ENCODE results near the gene SIX5.

The SIX5 gene

DNA sequence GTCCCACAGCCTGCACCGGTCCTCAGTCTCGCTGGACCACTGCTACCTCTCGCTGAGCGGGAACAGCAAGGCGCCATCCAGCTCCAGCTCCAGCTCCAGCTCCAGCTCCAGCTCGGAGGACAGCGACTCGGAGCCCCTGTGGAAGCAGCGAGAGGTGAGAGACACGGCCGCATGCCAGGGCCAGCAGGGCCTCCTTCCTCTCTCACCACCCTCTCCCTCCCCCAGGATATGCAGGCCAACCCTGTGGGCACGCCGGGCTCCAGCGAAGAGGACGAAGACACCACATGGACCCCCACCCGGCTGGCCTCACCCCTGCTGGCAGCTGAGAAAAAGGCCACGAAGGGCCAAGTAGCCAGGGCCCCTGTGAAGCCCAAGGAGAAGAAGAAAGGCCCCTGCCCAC is 7.3 kb downstream of the SIX5 start:
- H3K9ac ChIP-seq (ENCODE audit: low read depth, low read length, poor library complexity, severe bottlenecking): no peak overlapping the region
- H3K4me2 ChIP-seq (ENCODE audit: low read depth, low read length, poor library complexity, severe bottlenecking): no peak overlapping the region

GRCh38 chr19:45758921-45759320 is 10.1 kb downstream of the SIX5 start:
- Histone ChIP-seq H3K4me2 (ENCODE audit: low read depth, low read length, poor library complexity, severe bottlenecking) (no peak overlapping the region), H3K9me2 (replicated peaks; ENCODE audit: low read depth, low read length) (no peaks in the 10 kb centered on the region), H3K9me3 (ENCODE audit: insufficient read depth, low read depth, low read length) (no peaks in the 10 kb centered on the region), H2AFZ (ENCODE audit: low read length) (no peak overlapping the region), H3K27me3 (ENCODE audit: insufficient read depth, low read length, poor library complexity, severe bottlenecking) (no peaks in the 10 kb centered on the region), H3K4me1 (ENCODE audit: insufficient read depth, low read length, poor library complexity, severe bottlenecking) (no peaks in the 10 kb centered on the region), H3K36me3 (ENCODE audit: insufficient read depth, low read length) (no peaks in the 10 kb centered on the region), H3K9ac (ENCODE audit: low read depth, low read length, poor library complexity, severe bottlenecking) (no peak overlapping the region), H3K79me2 (ENCODE audit: insufficient read depth, low read length) (no peaks in the 10 kb centered on the region), H4K20me1 (ENCODE audit: insufficient read depth, low read length, poor library complexity, severe bottlenecking) (no peaks in the 10 kb centered on the region), H3F3A (ENCODE audit: low read depth) (no peaks in the 10 kb centered on the region), H3K4me3 (ENCODE audit: low read length, poor library complexity, severe bottlenecking) (no peak overlapping the region)
- TF ChIP-seq, protein P1, sequence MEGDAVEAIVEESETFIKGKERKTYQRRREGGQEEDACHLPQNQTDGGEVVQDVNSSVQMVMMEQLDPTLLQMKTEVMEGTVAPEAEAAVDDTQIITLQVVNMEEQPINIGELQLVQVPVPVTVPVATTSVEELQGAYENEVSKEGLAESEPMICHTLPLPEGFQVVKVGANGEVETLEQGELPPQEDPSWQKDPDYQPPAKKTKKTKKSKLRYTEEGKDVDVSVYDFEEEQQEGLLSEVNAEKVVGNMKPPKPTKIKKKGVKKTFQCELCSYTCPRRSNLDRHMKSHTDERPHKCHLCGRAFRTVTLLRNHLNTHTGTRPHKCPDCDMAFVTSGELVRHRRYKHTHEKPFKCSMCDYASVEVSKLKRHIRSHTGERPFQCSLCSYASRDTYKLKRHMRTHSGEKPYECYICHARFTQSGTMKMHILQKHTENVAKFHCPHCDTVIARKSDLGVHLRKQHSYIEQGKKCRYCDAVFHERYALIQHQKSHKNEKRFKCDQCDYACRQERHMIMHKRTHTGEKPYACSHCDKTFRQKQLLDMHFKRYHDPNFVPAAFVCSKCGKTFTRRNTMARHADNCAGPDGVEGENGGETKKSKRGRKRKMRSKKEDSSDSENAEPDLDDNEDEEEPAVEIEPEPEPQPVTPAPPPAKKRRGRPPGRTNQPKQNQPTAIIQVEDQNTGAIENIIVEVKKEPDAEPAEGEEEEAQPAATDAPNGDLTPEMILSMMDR (conservative IDR thresholded peaks at IDR 0.05; ENCODE audit: low read length): no peak

More for the DNA sequence above, 7.3 kb downstream of the SIX5 start:
- Histone ChIP-seq H3F3A (ENCODE audit: low read depth) (no peaks in the 10 kb centered on the region), H4K20me1 (ENCODE audit: insufficient read depth, low read length, poor library complexity, severe bottlenecking) (no peaks in the 10 kb centered on the region), H3K36me3 (ENCODE audit: insufficient read depth, low read length) (no peaks in the 10 kb centered on the region), H3K4me1 (ENCODE audit: insufficient read depth, low read length, poor library complexity, severe bottlenecking) (peaks cover 4% of the 10 kb centered on the region), H3K4me3 (ENCODE audit: low read length, poor library complexity, severe bottlenecking) (no peak overlapping the region), H3K9me2 (replicated peaks; ENCODE audit: low read depth, low read length) (no peaks in the 10 kb centered on the region), H3K27me3 (ENCODE audit: insufficient read depth, low read length, poor library complexity, severe bottlenecking) (no peaks in the 10 kb centered on the region), H3K9me3 (ENCODE audit: insufficient read depth, low read depth, low read length) (no peaks in the 10 kb centered on the region), H3K79me2 (ENCODE audit: insufficient read depth, low read length) (no peaks in the 10 kb centered on the region), H2AFZ (ENCODE audit: low read length) (no peak overlapping the region)
- TF ChIP-seq, protein P1 (conservative IDR thresholded peaks at IDR 0.05; ENCODE audit: low read length): no peak
- no peak for TF ChIP-seq EZH2phosphoT487 (IDR thresholded peaks at IDR 0.05; ENCODE audit: borderline replicate concordance)

DNA sequence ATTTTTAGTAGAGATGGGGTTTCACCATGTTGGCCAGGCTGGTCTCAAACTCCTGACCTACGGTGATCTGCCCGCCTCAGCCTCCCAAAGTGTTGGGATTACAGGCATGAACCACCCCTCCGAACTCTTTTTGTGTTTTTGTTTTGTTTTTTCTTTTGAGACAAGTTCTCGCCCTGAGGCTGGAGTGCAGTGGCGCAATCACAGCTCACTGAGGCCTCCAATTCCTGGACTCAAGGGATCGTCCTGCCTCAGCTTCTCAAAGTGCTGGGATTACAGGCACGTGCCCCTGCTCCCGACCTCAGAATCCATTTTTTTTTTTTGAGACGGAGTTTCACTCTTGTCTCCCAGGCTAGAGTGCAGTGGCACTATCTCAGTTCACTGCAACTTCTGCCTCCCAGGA is 11.4 kb downstream of the SIX5 start:
- H3K9me3 ChIP-seq (ENCODE audit: insufficient read depth, low read depth, low read length): no peaks in the 10 kb centered on the region
- no peaks in the 10 kb centered on the region for H3K4me1 ChIP-seq (ENCODE audit: insufficient read depth, low read length, poor library complexity, severe bottlenecking)
- H4K20me1 ChIP-seq (ENCODE audit: insufficient read depth, low read length, poor library complexity, severe bottlenecking): no peaks in the 10 kb centered on the region
- no peaks in the 10 kb centered on the region for H3K9me2 ChIP-seq (replicated peaks; ENCODE audit: low read depth, low read length)
- H3F3A ChIP-seq (ENCODE audit: low read depth): no peaks in the 10 kb centered on the region
- no peaks in the 10 kb centered on the region for H3K27me3 ChIP-seq (ENCODE audit: insufficient read depth, low read length, poor library complexity, severe bottlenecking)
- no peak overlapping the region for H2AFZ ChIP-seq (ENCODE audit: low read length)
- H3K36me3 ChIP-seq (ENCODE audit: insufficient read depth, low read length): no peaks in the 10 kb centered on the region
- no peak for TF ChIP-seq EZH2phosphoT487 (IDR thresholded peaks at IDR 0.05; ENCODE audit: borderline replicate concordance)
- TF ChIP-seq, protein P1 (conservative IDR thresholded peaks at IDR 0.05; ENCODE audit: low read length): no peak
- H3K4me2 ChIP-seq (ENCODE audit: low read depth, low read length, poor library complexity, severe bottlenecking): no peak overlapping the region
- H3K9ac ChIP-seq (ENCODE audit: low read depth, low read length, poor library complexity, severe bottlenecking): no peak overlapping the region
- no peaks in the 10 kb centered on the region for H3K79me2 ChIP-seq (ENCODE audit: insufficient read depth, low read length)
- no peak overlapping the region for H3K4me3 ChIP-seq (ENCODE audit: low read length, poor library complexity, severe bottlenecking)

All from Loucy (cell line).